ENCODE results near the gene ANKRD24. TPM values are rescaled to one million over a fixed set of nuclear protein-coding genes. Genes with fewer than 3 reads are reported as not detected.
A peak's percentile ranks its signal among the peaks of the same experiment; 100 is the strongest.

The ANKRD24 gene
- total RNA-seq, 3 donors from 2014 or later (not counting 1 experiment from before 2014, with no cell fraction given), result 0.65 to 2.2 (median 0.71) TPM

GRCh38 chr19:4172861-4173473 is 9.5 kb upstream of the ANKRD24 start:
- Histone ChIP-seq H3K27ac (ENCODE audit: low read length) (no peak overlapping the region), H3K27me3 (ENCODE audit: control insufficient read depth, insufficient read depth, low read length) (peaks cover 3% of the 10 kb centered on the region), H3K4me3 (ENCODE audit: low read length) (no peak overlapping the region), H3K36me3 (ENCODE audit: control insufficient read depth, insufficient read depth, low read length) (peaks cover 4% of the 10 kb centered on the region), H3K9me3 (ENCODE audit: control insufficient read depth, insufficient read depth, low read length) (no peaks in the 10 kb centered on the region), H3K4me1 (ENCODE audit: control insufficient read depth, insufficient read depth, low read length) (no peaks in the 10 kb centered on the region)
- ATAC-seq (peak; percentile 74 to 97 (median 91)), DNase-seq (peak; percentile 73 to 78)
- Mint-ChIP-seq H3K9me3 (no peaks in the 10 kb centered on the region), H3K27ac (no peak overlapping the region), H3K36me3 (no peaks in the 10 kb centered on the region), H3K27me3 (ENCODE audit: low read depth in 2 of 2) (peaks cover 0 to 9% of the 10 kb centered on the region in 2 donors), H3K4me1 (peaks cover 0 to 17% of the 10 kb centered on the region in 2 donors), H3K4me3 (no peak overlapping the region)
- WGBS (ENCODE audit: insufficient coverage), result 8% methylated on average over 44 of the region's 45 CpGs
- no peak for TF ChIP-seq CTCF (IDR thresholded peaks at IDR 0.05)
- intact Hi-C loops (cut with micrococcal nuclease), result no loop called here

GRCh38 chr19:4173479-4174212 is 8.8 kb upstream of the ANKRD24 start:
- H3K27ac Mint-ChIP-seq, result no peak overlapping the region
- Histone ChIP-seq H3K27me3 (ENCODE audit: control insufficient read depth, insufficient read depth, low read length) (peaks cover 3% of the 10 kb centered on the region), H3K36me3 (ENCODE audit: control insufficient read depth, insufficient read depth, low read length) (peaks cover 4% of the 10 kb centered on the region), H3K27ac (ENCODE audit: low read length) (no peak overlapping the region), H3K4me1 (ENCODE audit: control insufficient read depth, insufficient read depth, low read length) (no peaks in the 10 kb centered on the region), H3K4me3 (ENCODE audit: low read length) (no peak overlapping the region), H3K9me3 (ENCODE audit: control insufficient read depth, insufficient read depth, low read length) (no peaks in the 10 kb centered on the region)
- no peak overlapping the region for H3K4me3 Mint-ChIP-seq
- peaks cover 0 to 7% of the 10 kb centered on the region in 2 donors for H3K27me3 Mint-ChIP-seq (ENCODE audit: low read depth in 2 of 2)
- no peaks in the 10 kb centered on the region for H3K36me3 Mint-ChIP-seq
- ATAC-seq, result no peak
- peaks cover 0 to 17% of the 10 kb centered on the region in 2 donors for H3K4me1 Mint-ChIP-seq
- WGBS (ENCODE audit: insufficient coverage), result 48% methylated on average over 10 of the region's 11 CpGs
- H3K9me3 Mint-ChIP-seq, result no peaks in the 10 kb centered on the region
- intact Hi-C loops (cut with micrococcal nuclease), result no loop called here
- TF ChIP-seq CTCF (IDR thresholded peaks at IDR 0.05), result no peak
- no peak for DNase-seq

- peaks cover 4% of the 10 kb centered on the region for H3K36me3 ChIP-seq (ENCODE audit: control insufficient read depth, insufficient read depth, low read length)
- WGBS (ENCODE audit: insufficient coverage), result 89% methylated on average over 20 of the region's 21 CpGs
These were observed 8.1 kb upstream of the ANKRD24 start for GRCh38 chr19:4174213-4174894.

More at GRCh38 chr19:4174213-4174894, 8.1 kb upstream of the ANKRD24 start:
- no peaks in the 10 kb centered on the region for H3K9me3 Mint-ChIP-seq
- no peak overlapping the region for H3K27ac Mint-ChIP-seq
- no peak for TF ChIP-seq CTCF (IDR thresholded peaks at IDR 0.05)
- no peak for DNase-seq
- Histone ChIP-seq H3K27me3 (ENCODE audit: control insufficient read depth, insufficient read depth, low read length) (peaks cover 3% of the 10 kb centered on the region), H3K27ac (ENCODE audit: low read length) (no peak overlapping the region), H3K4me1 (ENCODE audit: control insufficient read depth, insufficient read depth, low read length) (no peaks in the 10 kb centered on the region), H3K4me3 (ENCODE audit: low read length) (no peak overlapping the region), H3K9me3 (ENCODE audit: control insufficient read depth, insufficient read depth, low read length) (no peaks in the 10 kb centered on the region)
- intact Hi-C loops (cut with micrococcal nuclease), result no loop called here
- ATAC-seq, result no peak
- H3K4me1 Mint-ChIP-seq, result peaks cover 4 to 21% of the 10 kb centered on the region in 2 donors
- no peak overlapping the region for H3K4me3 Mint-ChIP-seq
- peaks cover 0 to 7% of the 10 kb centered on the region in 2 donors for H3K27me3 Mint-ChIP-seq (ENCODE audit: low read depth in 2 of 2)
- no peaks in the 10 kb centered on the region for H3K36me3 Mint-ChIP-seq
